Natural killer cell (primary cell): ENCODE results near the gene FHIT. TPM values are rescaled to one million over a fixed set of nuclear protein-coding genes. Genes with fewer than 3 reads are reported as not detected.

Experiments used
- ATAC-seq, 3 donors: fragments of 150-1000 bp in 2 of 3; fragments of 200-7000 bp in 1 of 3; cut with Tn5 transposase; 1 replicate in 1 of 3; 2 replicates in 2 of 3; pipeline ENCODE4 v1.10.0; 2021; ENCODE audit warnings: mild to moderate bottlenecking in 2 of 3, moderate library complexity in 2 of 3
- DNase-seq, 2 donors: peaks; one replicate each; pipeline versions ENCODE4 v3.0.0 to v3.0.0-alpha.2; 2013 to 2021; ENCODE audit warnings: mixed read lengths in 1 of 2
- H3K27ac ChIP-seq: one replicate; pipeline ENCODE4 v1.5.1; 2013; ENCODE audit warnings: mild to moderate bottlenecking, low read length
- H3K27me3 ChIP-seq: one replicate; pipeline ENCODE4 v1.6.1; 2013; ENCODE audit warnings: low read length; ENCODE audit not compliant: control insufficient read depth, insufficient read depth
- H3K36me3 ChIP-seq: one replicate; pipeline ENCODE4 v1.6.1; 2013; ENCODE audit warnings: low read length; ENCODE audit not compliant: control insufficient read depth, insufficient read depth
- H3K4me1 ChIP-seq: one replicate; pipeline ENCODE4 v1.6.1; 2013; ENCODE audit warnings: low read length; ENCODE audit not compliant: control insufficient read depth, insufficient read depth
- H3K4me3 ChIP-seq: one replicate; pipeline ENCODE4 v1.5.1; 2013; ENCODE audit warnings: low read length
- H3K9me3 ChIP-seq: one replicate; pipeline ENCODE4 v1.6.1; 2013; ENCODE audit warnings: low read length; ENCODE audit not compliant: control insufficient read depth, insufficient read depth
- H3K27ac Mint-ChIP-seq, 2 donors: one replicate each; pipeline ENCODE4 v1.8.0; 2022; ENCODE audit warnings: mild to moderate bottlenecking in 2 of 2, mixed read lengths in 2 of 2, moderate library complexity in 1 of 2
- H3K27me3 Mint-ChIP-seq, 2 donors: one replicate each; pipeline ENCODE4 v1.8.0; 2022; ENCODE audit warnings: low read depth in 2 of 2, mixed read lengths in 2 of 2
- H3K36me3 Mint-ChIP-seq: one replicate; pipeline ENCODE4 v1.8.0; 2022; ENCODE audit warnings: mixed read lengths
- H3K4me1 Mint-ChIP-seq, 2 donors: one replicate each; pipeline ENCODE4 v1.8.0; 2022; ENCODE audit warnings: mixed read lengths in 2 of 2
- H3K4me3 Mint-ChIP-seq: one replicate; pipeline ENCODE4 v1.8.0; 2022; ENCODE audit warnings: mild to moderate bottlenecking, moderate library complexity, mixed read lengths
- H3K9me3 Mint-ChIP-seq, 2 donors: one replicate each; pipeline ENCODE4 v1.8.0; 2022; ENCODE audit warnings: mixed read lengths in 2 of 2
- WGBS: methylation state at CpG from one replicate; pipeline ENCODE4 v1.1.7; 2013; ENCODE audit warnings: missing lambda C conversion rate; ENCODE audit not compliant: insufficient coverage; 5-methylcytosine and 5-hydroxymethylcytosine counted together
- intact Hi-C: fragments of 100-400 bp; cut with micrococcal nuclease; formaldehyde crosslinking; loops from one replicate; pipeline ENCODE4 v1.14.2; 2022
- total RNA-seq, 4 donors: library from RNA; stranded (reverse); fragments of 120-200 nt in 1 of 4; gene quantifications; one replicate each; pipeline versions ENCODE4 v1.2.3 to v1.2.4, GENCODE V29; 2013 to 2022
- TF ChIP-seq, protein P1 (sequence below): fragments of 200-600 bp; IDR thresholded peaks from one replicate; pipeline ENCODE4 v1.8.0; 2022; ENCODE audit warnings: antibody characterized with exemption

Gene FHIT
- total RNA-seq, 3 donors from 2014 or later (not counting 1 experiment from before 2014, with no cell fraction given) = 2.7 to 6.1 (median 3.3) TPM

GRCh38 chr3:59784164-59784563 lies 1467.1 kb downstream of the FHIT start:
- Histone ChIP-seq H3K4me1 (peaks cover 19% of the 10 kb centered on the region), H3K27ac (no peak overlapping the region), H3K36me3 (no peaks in the 10 kb centered on the region), H3K9me3 (no peaks in the 10 kb centered on the region), H3K4me3 (no peak overlapping the region), H3K27me3 (no peaks in the 10 kb centered on the region)
- H3K36me3 Mint-ChIP-seq = no peaks in the 10 kb centered on the region
- H3K27ac Mint-ChIP-seq = peak overlapping the region; percentile 69 to 83
- intact Hi-C loops = no loop called here
- no peak for DNase-seq
- TF ChIP-seq, protein P1, sequence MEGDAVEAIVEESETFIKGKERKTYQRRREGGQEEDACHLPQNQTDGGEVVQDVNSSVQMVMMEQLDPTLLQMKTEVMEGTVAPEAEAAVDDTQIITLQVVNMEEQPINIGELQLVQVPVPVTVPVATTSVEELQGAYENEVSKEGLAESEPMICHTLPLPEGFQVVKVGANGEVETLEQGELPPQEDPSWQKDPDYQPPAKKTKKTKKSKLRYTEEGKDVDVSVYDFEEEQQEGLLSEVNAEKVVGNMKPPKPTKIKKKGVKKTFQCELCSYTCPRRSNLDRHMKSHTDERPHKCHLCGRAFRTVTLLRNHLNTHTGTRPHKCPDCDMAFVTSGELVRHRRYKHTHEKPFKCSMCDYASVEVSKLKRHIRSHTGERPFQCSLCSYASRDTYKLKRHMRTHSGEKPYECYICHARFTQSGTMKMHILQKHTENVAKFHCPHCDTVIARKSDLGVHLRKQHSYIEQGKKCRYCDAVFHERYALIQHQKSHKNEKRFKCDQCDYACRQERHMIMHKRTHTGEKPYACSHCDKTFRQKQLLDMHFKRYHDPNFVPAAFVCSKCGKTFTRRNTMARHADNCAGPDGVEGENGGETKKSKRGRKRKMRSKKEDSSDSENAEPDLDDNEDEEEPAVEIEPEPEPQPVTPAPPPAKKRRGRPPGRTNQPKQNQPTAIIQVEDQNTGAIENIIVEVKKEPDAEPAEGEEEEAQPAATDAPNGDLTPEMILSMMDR = no peak
- WGBS = 94% methylated on average over 1 of the region's 1 CpG
- H3K4me1 Mint-ChIP-seq = peaks cover 28 to 30% of the 10 kb centered on the region in 2 donors
- ATAC-seq = peak in 1 of 3 donors; percentile 2
- H3K27me3 Mint-ChIP-seq = no peaks in the 10 kb centered on the region
- peak overlapping the region; percentile 74 for H3K4me3 Mint-ChIP-seq
- no peaks in the 10 kb centered on the region for H3K9me3 Mint-ChIP-seq

DNA sequence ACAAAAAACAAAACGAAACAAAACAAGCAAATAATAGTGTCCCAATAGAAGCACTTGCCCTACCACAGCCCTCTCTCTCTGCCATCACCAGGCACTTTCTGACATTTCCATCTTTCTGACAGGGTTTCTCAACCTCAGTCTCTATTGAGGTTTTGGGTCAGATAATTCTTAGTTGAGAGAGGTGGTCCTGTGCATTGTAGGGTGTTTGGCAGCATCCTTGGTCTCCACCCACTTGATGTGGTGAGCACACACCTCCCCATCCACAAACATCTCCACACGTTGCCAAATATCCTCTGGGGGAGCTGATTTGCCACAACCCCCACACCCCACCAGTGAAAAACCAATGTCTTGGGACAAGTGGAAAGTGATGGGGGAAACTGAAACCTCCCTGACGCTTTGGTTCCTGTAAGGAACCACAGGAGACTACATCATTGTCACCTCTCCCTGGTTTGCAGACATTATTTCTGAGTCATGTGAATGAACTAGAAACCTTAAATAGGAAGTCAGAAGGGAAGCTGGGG lies 1467.7 kb downstream of the FHIT start:
- ATAC-seq = peak; percentile 66 to 91 (median 77)
- TF ChIP-seq, protein P1 = no peak

DNA sequence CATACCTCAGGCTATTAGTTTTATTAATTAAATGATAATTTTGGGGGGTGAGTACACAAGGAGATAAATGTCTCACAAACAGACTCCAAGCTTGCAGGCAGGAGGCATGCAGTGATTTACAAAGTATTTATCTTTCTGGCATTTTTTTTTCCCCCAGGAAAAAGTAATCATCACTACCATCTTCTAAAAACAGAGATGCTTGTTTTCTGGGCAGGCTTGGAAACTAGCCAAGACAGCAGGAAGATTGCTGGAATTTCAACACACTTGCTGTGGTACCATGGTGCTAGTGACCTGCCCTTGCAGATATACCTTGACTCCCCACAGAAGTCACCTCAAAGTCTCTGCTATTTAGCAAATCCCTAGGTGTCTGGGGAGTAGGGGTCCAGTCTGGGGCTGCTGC lies 1468.6 kb downstream of the FHIT start:
- no peak overlapping the region for H3K27ac Mint-ChIP-seq
- Histone ChIP-seq H3K27ac (no peak overlapping the region), H3K4me1 (peaks cover 19% of the 10 kb centered on the region), H3K9me3 (no peaks in the 10 kb centered on the region), H3K4me3 (no peak overlapping the region), H3K36me3 (no peaks in the 10 kb centered on the region), H3K27me3 (no peaks in the 10 kb centered on the region)
- no peak for ATAC-seq
- no peaks in the 10 kb centered on the region for H3K36me3 Mint-ChIP-seq
- H3K9me3 Mint-ChIP-seq = no peaks in the 10 kb centered on the region
- H3K4me1 Mint-ChIP-seq = peaks cover 26 to 27% of the 10 kb centered on the region in 2 donors
- intact Hi-C loops = no loop called here
- no peaks in the 10 kb centered on the region for H3K27me3 Mint-ChIP-seq
- TF ChIP-seq, protein P1 = no peak
- H3K4me3 Mint-ChIP-seq = no peak overlapping the region
- no peak for DNase-seq

More for the DNA sequence above, 1467.7 kb downstream of the FHIT start:
- H3K4me1 Mint-ChIP-seq = peaks cover 27 to 29% of the 10 kb centered on the region in 2 donors
- H3K27me3 Mint-ChIP-seq = no peaks in the 10 kb centered on the region
- Histone ChIP-seq H3K9me3 (no peaks in the 10 kb centered on the region), H3K4me1 (peaks cover 19% of the 10 kb centered on the region), H3K27ac (no peak overlapping the region), H3K27me3 (no peaks in the 10 kb centered on the region), H3K4me3 (no peak overlapping the region), H3K36me3 (no peaks in the 10 kb centered on the region)
- DNase-seq = peak; percentile 20 to 49
- intact Hi-C loops = no loop called here
- peak overlapping the region; percentile 74 for H3K4me3 Mint-ChIP-seq
- H3K36me3 Mint-ChIP-seq = no peaks in the 10 kb centered on the region
- peak overlapping the region; percentile 69 to 83 for H3K27ac Mint-ChIP-seq
- H3K9me3 Mint-ChIP-seq = no peaks in the 10 kb centered on the region
- WGBS = 39% methylated on average over 2 of the region's 3 CpGs

DNA sequence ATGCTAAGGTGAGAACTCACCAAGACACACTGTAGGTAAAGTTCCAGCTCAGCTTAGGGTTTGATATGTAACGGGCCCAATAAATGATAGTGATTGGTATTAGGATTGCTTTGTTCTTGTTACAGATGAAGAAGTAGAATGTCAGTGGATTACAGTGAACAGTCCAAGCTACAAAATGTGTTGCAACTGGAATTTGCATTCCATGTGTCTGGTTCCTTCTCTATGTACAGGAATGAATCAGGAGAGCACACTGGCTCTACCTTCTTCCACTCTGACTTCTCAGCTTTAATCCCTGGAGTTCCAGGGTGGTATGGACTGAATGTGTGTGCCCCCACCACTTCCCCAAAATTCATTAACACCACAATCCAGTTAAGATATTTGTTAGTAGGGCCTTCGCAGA lies 1471.0 kb downstream of the FHIT start:
- 100% methylated on average over 2 of the region's 2 CpGs for WGBS
- Mint-ChIP-seq H3K36me3 (no peaks in the 10 kb centered on the region), H3K27ac (no peak overlapping the region), H3K4me3 (no peak overlapping the region), H3K27me3 (no peaks in the 10 kb centered on the region), H3K4me1 (peaks cover 43 to 45% of the 10 kb centered on the region in 2 donors), H3K9me3 (no peaks in the 10 kb centered on the region)
- H3K36me3 ChIP-seq = no peaks in the 10 kb centered on the region
- DNase-seq (no peak), ATAC-seq (no peak)
- TF ChIP-seq, protein P1 = no peak
- intact Hi-C loops = no loop called here
- H3K9me3 ChIP-seq = no peaks in the 10 kb centered on the region
- H3K27me3 ChIP-seq = no peaks in the 10 kb centered on the region
- H3K4me3 ChIP-seq = no peak overlapping the region
- peaks cover 28% of the 10 kb centered on the region for H3K4me1 ChIP-seq
- H3K27ac ChIP-seq = no peak overlapping the region
